ENCODE results near the gene ADGRD1. TPM values are rescaled to one million over a fixed set of nuclear protein-coding genes. Genes with fewer than 3 reads are reported as not detected.
A peak's percentile ranks its signal among the peaks of the same experiment; 100 is the strongest.

Gene ADGRD1
- total RNA-seq, 1 donor from 2014 or later, result 46.9 TPM

DNA sequence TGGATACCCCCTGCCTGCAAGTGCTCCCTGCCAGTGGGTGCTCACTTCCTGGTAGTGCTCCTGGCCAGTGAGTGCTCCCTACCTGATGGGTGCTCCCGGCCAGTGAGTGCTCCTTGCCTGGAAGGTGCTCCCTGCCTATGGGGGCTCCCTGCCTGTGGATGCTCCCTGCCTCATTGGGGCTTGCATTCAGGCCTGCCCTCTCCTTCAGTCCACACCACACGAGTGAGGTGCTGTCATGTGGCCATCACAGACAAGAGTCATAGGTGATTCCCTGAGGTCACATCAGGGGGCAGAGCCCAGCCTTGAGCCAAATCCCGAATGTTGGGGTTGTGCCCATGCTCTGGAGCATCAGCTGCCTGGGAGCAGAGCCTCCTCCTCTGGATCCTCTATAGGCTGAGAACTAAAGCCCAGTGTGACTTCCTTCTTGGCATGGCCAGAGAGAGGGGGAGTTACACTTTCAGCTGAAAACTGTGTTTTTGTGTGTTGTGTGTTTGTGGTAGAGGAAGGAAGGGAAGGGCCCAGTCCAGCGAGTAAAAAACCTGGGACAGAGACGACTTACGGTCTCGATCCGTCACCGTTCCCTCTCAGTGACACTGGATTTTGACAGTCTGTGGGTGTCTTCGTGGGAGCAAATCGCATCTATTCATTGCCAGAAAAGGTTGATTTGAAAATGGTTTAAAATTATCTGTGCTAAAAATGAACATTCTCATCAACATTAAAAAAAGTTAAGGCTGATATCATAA is 136.0 kb downstream of the ADGRD1 start:
- no peak overlapping the region for H3K27ac ChIP-seq
- no peaks in the 10 kb centered on the region for H3K36me3 ChIP-seq
- H3K27me3 ChIP-seq, result no peaks in the 10 kb centered on the region
- intact Hi-C loops (cut with DNase I), result no loop called here
- no peaks in the 10 kb centered on the region for H3K4me1 ChIP-seq
- H3K9me3 ChIP-seq, result no peaks in the 10 kb centered on the region
- DNase-seq (ENCODE audit: low spot score in 2 of 2), result peak in 1 of 2 donors; percentile 58
- TF ChIP-seq, protein P1, sequence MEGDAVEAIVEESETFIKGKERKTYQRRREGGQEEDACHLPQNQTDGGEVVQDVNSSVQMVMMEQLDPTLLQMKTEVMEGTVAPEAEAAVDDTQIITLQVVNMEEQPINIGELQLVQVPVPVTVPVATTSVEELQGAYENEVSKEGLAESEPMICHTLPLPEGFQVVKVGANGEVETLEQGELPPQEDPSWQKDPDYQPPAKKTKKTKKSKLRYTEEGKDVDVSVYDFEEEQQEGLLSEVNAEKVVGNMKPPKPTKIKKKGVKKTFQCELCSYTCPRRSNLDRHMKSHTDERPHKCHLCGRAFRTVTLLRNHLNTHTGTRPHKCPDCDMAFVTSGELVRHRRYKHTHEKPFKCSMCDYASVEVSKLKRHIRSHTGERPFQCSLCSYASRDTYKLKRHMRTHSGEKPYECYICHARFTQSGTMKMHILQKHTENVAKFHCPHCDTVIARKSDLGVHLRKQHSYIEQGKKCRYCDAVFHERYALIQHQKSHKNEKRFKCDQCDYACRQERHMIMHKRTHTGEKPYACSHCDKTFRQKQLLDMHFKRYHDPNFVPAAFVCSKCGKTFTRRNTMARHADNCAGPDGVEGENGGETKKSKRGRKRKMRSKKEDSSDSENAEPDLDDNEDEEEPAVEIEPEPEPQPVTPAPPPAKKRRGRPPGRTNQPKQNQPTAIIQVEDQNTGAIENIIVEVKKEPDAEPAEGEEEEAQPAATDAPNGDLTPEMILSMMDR (IDR thresholded peaks at IDR 0.05), result no peak
- H3K4me3 ChIP-seq, result no peak overlapping the region

DNA sequence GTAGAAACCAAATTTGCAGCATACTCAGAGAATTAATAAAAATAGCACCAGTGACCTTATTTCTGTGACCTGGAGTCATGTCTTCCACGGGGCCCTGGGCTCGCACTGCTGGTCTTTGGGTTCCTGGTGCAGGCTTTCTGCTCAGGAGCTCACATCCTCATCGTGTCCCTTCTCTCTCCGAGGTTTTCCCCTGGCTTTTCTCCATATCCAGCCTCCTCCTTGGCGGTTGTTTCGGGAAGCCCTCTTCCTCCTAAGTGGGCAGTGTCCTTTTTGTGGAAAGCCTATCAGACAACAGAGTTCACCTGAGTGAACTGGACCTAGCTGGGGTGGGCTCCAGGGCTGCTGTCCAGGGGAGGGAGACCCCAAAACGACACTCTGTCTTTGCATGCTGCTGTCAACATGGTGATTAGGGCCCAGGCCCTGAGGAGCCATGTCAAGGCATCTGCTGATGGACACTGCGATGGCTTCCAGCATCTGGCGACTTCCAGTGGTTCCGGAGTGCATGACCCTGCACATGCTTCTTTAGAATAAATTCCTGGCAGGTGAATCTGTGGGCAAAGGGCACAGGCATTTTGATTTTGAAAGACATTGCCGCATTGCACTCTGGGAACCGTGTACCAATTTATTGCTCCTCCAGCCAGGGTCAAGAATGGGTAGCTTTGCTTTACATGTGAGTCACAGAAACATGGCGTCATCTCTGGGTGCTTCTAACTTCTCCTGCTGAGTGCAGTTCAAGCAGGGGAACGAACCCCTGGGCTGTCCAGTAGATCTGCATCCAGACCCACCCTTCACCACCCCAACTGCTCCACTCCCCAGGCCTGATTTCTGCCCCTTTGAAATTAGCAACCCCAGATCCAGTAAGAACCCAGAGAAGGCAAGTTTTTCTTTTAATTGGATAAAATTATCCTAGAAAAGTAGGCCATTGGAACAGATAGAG is 136.8 kb downstream of the ADGRD1 start:
- H3K9me3 ChIP-seq, result no peaks in the 10 kb centered on the region
- H3K27ac ChIP-seq, result no peak overlapping the region
- DNase-seq (ENCODE audit: low spot score in 2 of 2), result peak in 1 of 2 donors; percentile 55
- no peaks in the 10 kb centered on the region for H3K4me1 ChIP-seq
- TF ChIP-seq, protein P1 (IDR thresholded peaks at IDR 0.05), result no peak
- H3K27me3 ChIP-seq, result no peaks in the 10 kb centered on the region
- intact Hi-C loops (cut with DNase I), result no loop called here
- H3K36me3 ChIP-seq, result no peaks in the 10 kb centered on the region
- H3K4me3 ChIP-seq, result no peak overlapping the region

DNA sequence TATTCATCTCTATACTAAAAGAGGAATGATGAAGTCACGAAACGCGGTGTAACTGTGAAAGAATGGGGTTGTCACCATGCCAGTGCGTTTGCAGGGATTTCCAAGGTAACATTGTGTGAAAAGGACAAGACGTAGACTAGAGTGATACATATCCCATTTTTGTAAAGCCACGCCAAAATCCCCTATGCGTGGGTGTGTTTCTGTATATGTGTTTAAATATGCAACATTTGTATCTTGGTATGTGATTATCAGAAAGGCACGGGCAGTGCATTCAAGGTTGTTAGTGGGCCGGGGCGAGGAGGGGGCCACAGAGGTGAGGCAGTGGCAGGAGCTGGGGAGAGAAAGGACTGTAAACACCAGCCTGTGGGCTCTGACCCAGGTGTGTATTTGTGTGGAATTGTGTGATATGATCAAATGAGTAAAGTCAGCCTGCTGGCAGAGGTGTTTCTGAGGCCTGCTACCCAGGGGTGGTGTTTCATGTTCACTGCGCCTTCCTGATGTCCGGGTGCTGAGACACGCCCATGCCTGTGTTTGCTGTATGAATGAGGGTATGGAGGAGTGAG is 137.8 kb downstream of the ADGRD1 start:
- no peaks in the 10 kb centered on the region for H3K4me1 ChIP-seq
- no peaks in the 10 kb centered on the region for H3K36me3 ChIP-seq
- no peak overlapping the region for H3K27ac ChIP-seq
- no peaks in the 10 kb centered on the region for H3K27me3 ChIP-seq
- DNase-seq (ENCODE audit: low spot score in 2 of 2), result no peak
- TF ChIP-seq, protein P1 (IDR thresholded peaks at IDR 0.05), result no peak
- no peak overlapping the region for H3K4me3 ChIP-seq
- no peaks in the 10 kb centered on the region for H3K9me3 ChIP-seq
- intact Hi-C loops (cut with DNase I), result no loop called here

DNA sequence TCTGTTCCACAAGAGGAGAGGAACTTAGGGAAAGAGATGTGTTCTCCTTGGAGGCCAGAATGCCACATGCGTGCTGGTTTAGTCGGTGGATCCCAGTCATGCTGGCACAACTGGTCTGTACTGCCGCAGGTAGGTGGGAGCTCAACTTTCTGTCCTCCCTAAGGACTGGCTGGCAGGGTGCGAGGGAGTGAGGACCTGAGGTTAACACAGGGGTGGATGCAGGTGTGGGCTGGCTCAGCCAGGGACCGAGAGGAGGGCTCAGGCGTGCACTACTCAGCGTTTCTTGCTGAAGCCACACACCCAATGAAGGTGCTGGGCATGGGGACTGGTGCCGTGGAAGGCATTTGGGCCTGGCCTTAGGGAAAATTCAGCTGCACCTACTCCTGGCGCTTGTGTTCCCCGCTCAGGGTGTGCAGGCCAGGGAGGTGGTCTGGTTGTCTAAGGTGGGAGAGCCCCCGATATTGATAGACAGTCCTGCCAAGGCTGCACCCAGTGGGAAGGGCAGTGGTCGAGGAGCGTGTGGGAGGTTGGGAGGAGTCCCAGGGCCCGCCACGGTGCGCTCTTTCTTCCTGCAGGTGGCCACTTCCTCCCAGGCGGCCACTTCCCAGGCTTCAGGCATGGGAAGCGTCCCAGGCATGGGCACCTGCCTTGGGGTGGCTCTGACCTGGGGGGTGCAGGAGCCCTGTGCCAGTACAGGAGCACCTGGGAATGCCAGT is 138.4 kb downstream of the ADGRD1 start:
- Histone ChIP-seq H3K36me3 (no peaks in the 10 kb centered on the region), H3K27me3 (no peaks in the 10 kb centered on the region), H3K4me1 (no peaks in the 10 kb centered on the region), H3K4me3 (no peak overlapping the region), H3K27ac (no peak overlapping the region), H3K9me3 (no peaks in the 10 kb centered on the region)
- intact Hi-C loops (cut with DNase I), result no loop called here
- DNase-seq (ENCODE audit: low spot score in 2 of 2), result peak in 1 of 2 donors; percentile 44
- TF ChIP-seq, protein P1 (IDR thresholded peaks at IDR 0.05), result no peak

DNA sequence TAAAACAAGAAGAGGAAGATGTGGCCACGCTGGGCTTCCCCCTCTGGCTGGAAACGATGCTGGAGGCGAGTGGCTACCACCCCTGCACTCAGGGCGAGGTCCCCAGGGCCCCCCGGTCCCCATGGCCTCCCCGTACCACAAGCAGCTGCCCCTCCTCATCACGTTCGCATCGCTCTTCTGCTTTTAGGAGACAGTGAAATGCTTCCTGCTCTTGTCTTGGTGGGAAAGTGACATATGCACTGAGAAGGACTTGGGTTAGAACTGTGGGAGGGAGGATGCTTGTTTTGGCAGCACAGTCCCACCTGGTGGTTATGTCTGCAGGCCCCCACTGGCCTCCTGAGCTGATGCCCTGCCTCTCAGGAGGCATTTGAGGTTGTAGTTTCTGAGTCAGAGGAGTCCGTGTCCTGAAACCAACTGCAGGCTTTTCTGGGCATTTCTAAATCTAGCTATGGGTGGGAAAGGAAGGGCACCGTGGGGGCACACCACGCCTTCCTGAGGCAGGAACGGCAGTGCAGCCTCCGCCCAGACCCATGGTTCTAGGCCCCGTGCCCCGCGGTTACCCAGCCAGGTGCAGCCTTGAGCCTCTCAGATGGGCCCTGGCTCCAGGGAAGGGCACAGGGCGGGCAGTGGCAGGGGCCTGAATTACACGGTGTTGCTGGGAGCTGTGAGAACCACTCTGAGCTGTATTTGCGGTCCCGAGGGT is 139.3 kb downstream of the ADGRD1 start:
- TF ChIP-seq, protein P1 (IDR thresholded peaks at IDR 0.05), result no peak
- Histone ChIP-seq H3K27ac (no peak overlapping the region), H3K4me1 (no peaks in the 10 kb centered on the region), H3K9me3 (no peaks in the 10 kb centered on the region), H3K27me3 (no peaks in the 10 kb centered on the region), H3K4me3 (no peak overlapping the region), H3K36me3 (no peaks in the 10 kb centered on the region)
- peak in 1 of 2 donors; percentile 58 for DNase-seq (ENCODE audit: low spot score in 2 of 2)
- intact Hi-C loops (cut with DNase I), result no loop called here
